Uterine smooth muscle cell (primary cell): Measurements from ENCODE around the gene MEAF6. TPM values are rescaled to one million over a fixed set of nuclear protein-coding genes. Genes with fewer than 3 reads are reported as not detected.

Source experiments
- total RNA-seq: library from RNA; depleted of rRNA; stranded (reverse); fragments of >200 nt; gene quantifications from 2 replicates; pipeline ENCODE4 v1.2.3, GENCODE V29; 2014

The MEAF6 gene
- 80.4 and 94.4 TPM in 2 replicates for total RNA-seq

DNA sequence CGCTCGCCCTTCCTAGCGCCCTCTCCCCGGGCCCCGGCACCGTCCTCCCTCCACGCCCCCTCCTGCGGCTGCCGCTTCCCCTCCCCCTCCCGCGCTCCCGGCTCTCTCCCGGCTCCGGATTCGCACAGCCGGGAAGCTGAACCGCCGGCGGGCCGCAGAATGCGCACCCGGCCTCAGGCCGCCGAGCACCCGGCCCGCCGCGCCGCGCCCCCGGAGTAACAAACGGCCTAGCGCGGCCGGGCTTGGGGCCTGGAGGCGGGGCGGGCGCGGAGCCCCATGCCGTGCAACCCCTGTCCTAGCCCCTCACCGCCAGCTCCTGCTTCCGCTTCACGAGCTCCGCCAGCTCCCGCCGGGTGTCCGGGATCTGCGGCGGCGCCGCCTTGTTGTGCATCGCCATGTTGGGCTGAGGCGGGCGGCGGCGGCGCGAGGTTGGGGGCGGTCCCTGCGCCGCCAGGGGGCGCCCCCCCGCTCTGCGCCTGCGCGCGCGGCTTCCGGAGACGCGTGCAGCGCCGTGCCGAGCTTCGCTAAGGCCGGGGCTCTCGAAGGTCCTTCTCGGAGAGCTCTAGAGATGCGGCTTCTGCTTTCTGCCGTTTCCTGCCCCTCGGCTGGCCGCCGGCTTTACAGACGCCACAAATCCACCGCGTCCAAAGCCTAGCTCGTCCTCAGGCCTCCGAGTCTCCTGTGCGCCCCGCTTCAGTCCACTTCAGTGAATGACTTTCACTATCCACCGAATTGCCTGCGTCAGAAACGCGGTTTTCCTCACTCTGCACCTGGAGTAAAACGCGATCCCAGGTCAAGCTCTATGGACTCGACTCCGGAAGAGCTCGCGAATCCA, at the start of gene MEAF6:
Gene MEAF6 (minus strand): TSS at position 417 of the 835 bp plus-strand sequence. CDS start 20 bp downstream, at position 397.

DNA sequence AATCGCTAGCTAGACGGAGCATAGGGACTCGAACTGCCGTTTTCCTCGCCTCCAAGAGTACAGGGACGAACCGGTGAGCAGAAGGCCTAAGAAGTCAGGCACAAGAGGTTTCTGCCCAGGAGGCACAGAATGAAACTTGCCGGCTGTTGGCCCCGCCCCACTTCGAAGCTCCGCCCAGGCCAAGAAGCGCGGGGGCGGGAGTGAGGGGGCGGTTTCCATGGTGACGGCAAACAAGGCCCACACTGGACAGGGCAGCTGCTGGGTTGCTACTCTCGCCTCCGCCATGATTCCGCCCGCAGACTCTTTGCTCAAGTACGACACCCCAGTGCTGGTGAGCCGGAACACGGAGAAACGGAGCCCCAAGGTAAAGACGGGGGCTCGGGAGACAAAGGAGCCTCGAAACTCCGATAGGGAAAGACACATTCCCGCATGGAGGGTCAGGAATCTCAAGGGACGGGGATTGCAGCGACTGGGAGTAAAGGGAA, 42.2 kb upstream of the MEAF6 start, which contains the start of gene DNALI1:
Gene DNALI1 (plus strand): TSS at position 229 of the 485 bp plus-strand sequence. CDS start 55 bp downstream, at position 284.

DNA sequence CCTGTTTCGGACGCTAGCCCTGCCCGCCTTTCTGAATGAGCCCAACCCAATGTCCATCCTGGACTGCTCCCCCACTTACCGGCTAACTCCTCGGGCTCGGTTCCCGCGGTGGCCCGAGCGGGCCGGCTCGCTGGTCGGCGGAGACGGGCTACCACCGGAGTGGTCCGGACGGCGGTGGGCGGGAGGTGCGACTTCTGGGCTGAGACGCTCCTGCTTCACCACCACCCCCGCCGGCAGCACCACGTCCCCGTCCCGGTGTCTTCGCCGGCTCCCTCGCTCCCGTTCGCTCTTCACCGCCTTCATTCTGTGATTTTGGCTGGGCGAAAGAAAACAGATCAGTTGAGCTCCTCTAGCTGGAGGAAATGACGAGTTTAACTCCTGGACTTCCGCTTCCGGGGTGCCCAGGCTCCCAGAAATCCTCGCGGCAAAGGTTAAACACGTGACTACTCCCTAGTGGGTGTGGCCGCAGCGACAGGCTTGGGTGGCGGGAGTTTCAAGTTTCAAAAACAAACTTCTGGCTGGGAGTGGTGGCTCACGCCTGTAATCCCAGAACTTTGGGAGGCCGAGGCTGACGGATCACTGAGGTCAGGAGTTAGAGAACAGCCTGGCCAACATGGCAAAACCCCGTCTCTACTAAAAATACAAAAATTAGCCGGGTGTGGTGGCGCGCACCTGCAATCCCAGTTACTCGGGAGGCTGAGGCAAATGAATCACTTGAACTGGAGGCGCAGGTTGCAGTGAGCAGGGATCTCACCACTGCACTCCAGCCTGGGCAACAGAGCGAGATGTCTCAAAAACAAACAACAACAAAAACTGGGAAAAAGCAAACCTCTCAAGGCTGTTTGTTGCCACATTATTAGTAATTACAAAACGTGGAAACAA, 39.6 kb upstream of the MEAF6 start, which contains the start of gene SNIP1:
Gene SNIP1 (minus strand): TSS at position 367 of the 882 bp plus-strand sequence. CDS start 64 bp downstream, at position 303.

GRCh38 chr1:37474046-37474696, 40.4 kb downstream of the MEAF6 start, which contains the start of gene ZC3H12A:
Gene ZC3H12A, plus strand, starts transcription at chr1:37474580. Its CDS starts 917 bp downstream, at chr1:37475497.

Other genes with a start within 250 kb of the MEAF6 start
- gene ZC3H12A, start 40.2 kb downstream of the MEAF6 start, total RNA-seq: 8.5 and 11.4 TPM in 2 replicates
- 23.4 and 25.6 TPM in 2 replicates for gene SNIP1, start 39.5 kb upstream of the MEAF6 start, total RNA-seq
- 2.7 and 3.6 TPM in 2 replicates for gene DNALI1, start 42.2 kb upstream of the MEAF6 start, total RNA-seq
- gene GNL2, start 81.2 kb upstream of the MEAF6 start, total RNA-seq: 74.6 and 104 TPM in 2 replicates
- 0.11 and 0.25 TPM in 2 replicates for gene RSPO1, start 120.1 kb upstream of the MEAF6 start, total RNA-seq
- gene CDCA8, start 177.8 kb upstream of the MEAF6 start, total RNA-seq: 5.2 and 27.9 TPM in 2 replicates